Activated CD4-positive, CD25-positive, alpha-beta regulatory T cell (primary cell): ENCODE data around the gene SLF2.

Experiments used
- DNase-seq, 4 experiments: peaks; one replicate each; lab custom pipeline; 2025; lab: John Stamatoyannopoulos, UW

SLF2 gene

GRCh38 chr10:100899171-100899570 is 13.6 kb upstream of the SLF2 start:
- DNase-seq, result no peak

GRCh38 chr10:100901051-100901450 is 11.7 kb upstream of the SLF2 start:
- no peak for DNase-seq

GRCh38 chr10:100902622-100903021 is 10.1 kb upstream of the SLF2 start:
- no peak for DNase-seq

- no peak for DNase-seq
Observed at GRCh38 chr10:100904917-100905316, 7.8 kb upstream of the SLF2 start.

GRCh38 chr10:100907175-100907574 is 5.6 kb upstream of the SLF2 start:
- DNase-seq, result no peak

- no peak for DNase-seq
Observed at GRCh38 chr10:100907773-100908363, 4.9 kb upstream of the SLF2 start.

GRCh38 chr10:100908378-100908777 is 4.4 kb upstream of the SLF2 start:
- DNase-seq, result no peak

GRCh38 chr10:100909501-100910263 is 3.1 kb upstream of the SLF2 start:
- no peak for DNase-seq

GRCh38 chr10:100911472-100911871 is 1.3 kb upstream of the SLF2 start:
- no peak for DNase-seq

- no peak for DNase-seq
Observed at GRCh38 chr10:100912013-100912604, 654 bp upstream of the SLF2 start.

GRCh38 chr10:100913470-100913865 is 705 bp downstream of the SLF2 start:
- no peak for DNase-seq

GRCh38 chr10:100917071-100917470 is 4.3 kb downstream of the SLF2 start:
- DNase-seq, result no peak

- DNase-seq, result no peak
Observed at GRCh38 chr10:100923580-100923979, 10.8 kb downstream of the SLF2 start.

GRCh38 chr10:100927266-100927665 is 14.5 kb downstream of the SLF2 start:
- no peak for DNase-seq

GRCh38 chr10:100928039-100928438 is 15.3 kb downstream of the SLF2 start:
- DNase-seq, result no peak

- DNase-seq, result no peak
Observed at GRCh38 chr10:100930368-100930767, 17.6 kb downstream of the SLF2 start.

- DNase-seq, result no peak
Observed at GRCh38 chr10:100934084-100934659, 21.4 kb downstream of the SLF2 start.

GRCh38 chr10:100939763-100940344 is 27.1 kb downstream of the SLF2 start:
- no peak for DNase-seq

GRCh38 chr10:100942229-100942628 is 29.5 kb downstream of the SLF2 start:
- DNase-seq, result no peak

GRCh38 chr10:100943508-100943907 is 30.7 kb downstream of the SLF2 start:
- DNase-seq, result no peak

GRCh38 chr10:100945754-100946153 is 33.0 kb downstream of the SLF2 start:
- no peak for DNase-seq

- no peak for DNase-seq
Observed at GRCh38 chr10:100948916-100949315, 36.2 kb downstream of the SLF2 start.

- no peak for DNase-seq
Observed at GRCh38 chr10:100960251-100960650, 47.5 kb downstream of the SLF2 start.
